HEK293T (cell line): ENCODE data around the gene MAP1A.

Experiments
- BHLHE40 ChIP-seq: fragments of 450-650 bp; IDR thresholded peaks from 2 replicates; pipeline ENCODE4 v1.6.1; 2016; ENCODE audit warnings: mild to moderate bottlenecking, moderate library complexity, borderline replicate concordance
- ELF4 ChIP-seq: fragments of 450-650 bp; IDR thresholded peaks from 2 replicates; pipeline ENCODE4 v1.6.1; 2017; ENCODE audit warnings: antibody characterized with exemption
- FOXA1 ChIP-seq: fragments of 450-650 bp; IDR thresholded peaks from 2 replicates; pipeline ENCODE4 v1.6.1; 2016; ENCODE audit warnings: mild to moderate bottlenecking
- FOXM1 ChIP-seq: fragments of 450-650 bp; IDR thresholded peaks from 2 replicates; pipeline ENCODE4 v1.6.1; 2017; ENCODE audit warnings: mild to moderate bottlenecking, borderline replicate concordance
- HDGF ChIP-seq: fragments of 450-650 bp; IDR thresholded peaks from 2 replicates; pipeline ENCODE4 v1.6.1; 2017; ENCODE audit warnings: antibody characterized with exemption, borderline replicate concordance
- LEF1 ChIP-seq: fragments of 450-650 bp; IDR thresholded peaks from 2 replicates; pipeline ENCODE4 v1.6.1; 2017; ENCODE audit warnings: mild to moderate bottlenecking, borderline replicate concordance
- NFRKB ChIP-seq: fragments of 450-650 bp; IDR thresholded peaks from 2 replicates; pipeline ENCODE4 v1.6.1; 2016; ENCODE audit warnings: mild to moderate bottlenecking, moderate library complexity
- SP1 ChIP-seq: fragments of 450-650 bp; IDR thresholded peaks from 2 replicates; pipeline ENCODE4 v1.6.1; 2017
- TARDBP ChIP-seq: fragments of 450-650 bp; IDR thresholded peaks from 2 replicates; pipeline ENCODE4 v1.6.1; 2016
- ZNF384 ChIP-seq: fragments of 450-650 bp; IDR thresholded peaks from 2 replicates; pipeline ENCODE4 v1.6.1; 2016

DNA sequence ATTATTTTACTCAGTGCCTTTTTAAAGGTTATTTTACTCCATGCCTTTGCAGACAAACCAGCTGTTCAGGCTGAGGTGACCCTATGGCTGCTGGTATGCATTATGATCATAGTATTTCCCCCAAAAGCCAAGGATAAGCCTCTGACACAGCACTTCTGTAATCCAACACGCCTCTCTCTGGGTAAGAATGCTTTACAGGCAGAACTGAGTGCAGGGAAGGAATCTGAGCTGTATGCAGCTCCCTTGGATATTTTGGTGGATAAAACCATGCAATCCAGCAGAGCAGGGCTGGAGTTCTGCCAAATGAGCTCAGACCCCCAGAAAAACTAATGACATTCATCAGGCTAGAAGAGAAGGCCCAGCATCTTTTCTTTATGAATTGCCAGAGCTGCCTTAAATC is 11.7 kb upstream of the MAP1A start:
- TF ChIP-seq ZNF384 (no peak), LEF1 (no peak), TARDBP (no peak), NFRKB (no peak), SP1 (no peak), BHLHE40 (no peak), HDGF (no peak), FOXA1 (no peak), ELF4 (no peak), FOXM1 (no peak)
